HG03558 (cell line): ENCODE measurements around the gene DCAF6.

Experiments used
- ATAC-seq: cut with Tn5 transposase; IDR thresholded peaks from one replicate; pipeline ENCODE4 v1.9.1; 2021; ENCODE audit warnings: moderate number of reproducible peaks; ENCODE audit not compliant: unreplicated experiment; ENCODE audit errors: extremely low read depth

The DCAF6 gene

DNA sequence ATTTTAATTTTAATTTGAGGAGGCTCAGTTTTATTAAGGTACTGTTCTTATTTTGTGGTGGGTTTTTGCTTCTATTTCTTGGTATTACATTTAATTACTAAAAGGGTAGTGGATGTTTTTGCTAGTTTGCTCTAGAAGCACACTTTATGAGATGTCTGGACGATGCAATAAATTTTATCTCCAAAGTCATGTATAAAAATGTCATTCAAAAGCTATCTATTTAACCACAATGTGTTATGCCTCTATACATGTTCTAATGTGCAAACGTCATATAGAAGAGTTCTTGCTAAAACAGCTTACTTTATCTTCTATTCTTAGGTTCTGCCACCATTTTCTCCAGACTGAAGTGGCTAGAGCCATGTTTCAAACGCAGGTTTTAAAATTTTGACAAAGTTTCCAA, 13.3 kb downstream of the DCAF6 start:
- ATAC-seq, result no peak

DNA sequence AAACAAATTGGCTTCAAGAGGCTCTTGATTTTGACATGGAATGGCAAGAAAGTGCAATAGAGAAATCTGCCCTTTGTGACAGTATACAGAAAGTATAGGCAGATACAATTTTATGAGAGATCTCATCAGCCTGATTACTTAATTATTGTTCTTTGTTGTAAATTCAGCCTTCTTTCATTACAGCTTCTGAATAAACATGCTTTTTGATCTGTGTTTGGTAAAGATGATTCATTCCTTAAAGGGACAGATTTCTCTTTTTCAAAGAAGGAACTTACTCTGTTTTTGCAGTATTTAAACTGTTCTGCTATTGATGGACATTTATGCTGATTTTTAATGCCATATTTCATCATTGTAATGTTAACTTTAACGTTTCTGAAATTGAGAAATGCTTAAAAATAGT, 14.1 kb downstream of the DCAF6 start:
- ATAC-seq, result no peak

DNA sequence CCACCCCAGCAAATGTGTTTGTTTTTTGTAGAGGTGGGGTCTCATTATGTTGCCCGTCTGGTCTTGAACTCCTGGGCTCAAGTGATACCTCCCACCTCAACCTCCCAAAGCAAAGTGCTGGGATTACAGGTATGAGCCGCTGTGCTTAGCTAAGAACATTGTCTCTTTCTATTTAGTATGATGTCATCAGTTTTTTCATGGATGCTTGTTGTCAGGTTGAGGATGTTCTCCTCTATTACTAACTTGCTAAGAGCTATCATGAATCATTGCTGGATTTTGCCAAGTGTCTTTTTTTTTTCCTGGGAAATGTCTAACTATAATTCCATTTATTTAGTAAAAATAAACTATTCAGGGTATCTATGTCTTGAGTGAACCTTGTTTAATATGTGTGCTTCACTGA, 19.4 kb downstream of the DCAF6 start:
- ATAC-seq, result no peak

- no peak for ATAC-seq
Observed at GRCh38 chr1:167957710-167958109, 21.2 kb downstream of the DCAF6 start.

GRCh38 chr1:167964646-167965045, 28.2 kb downstream of the DCAF6 start:
- no peak for ATAC-seq

GRCh38 chr1:167966050-167966449, 29.6 kb downstream of the DCAF6 start:
- no peak for ATAC-seq

DNA sequence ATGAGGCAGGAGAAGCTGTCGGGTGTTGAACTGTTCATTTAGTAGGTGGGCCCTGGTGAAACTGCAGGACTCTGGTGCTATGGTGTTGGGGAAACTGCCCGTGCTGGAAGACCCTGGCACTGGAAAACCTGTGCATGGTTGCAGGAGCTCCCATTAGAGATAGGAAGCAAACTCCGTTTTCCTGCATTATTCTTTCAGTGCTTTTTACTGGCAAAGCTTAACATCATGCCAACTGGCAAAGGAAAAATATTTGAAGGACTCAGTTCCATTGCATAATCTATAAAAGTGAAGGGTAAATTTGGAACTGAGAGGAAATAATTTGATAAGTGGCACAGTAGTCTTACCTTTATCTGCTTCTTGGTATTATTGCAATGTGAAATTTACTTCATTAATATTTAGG, 32.1 kb downstream of the DCAF6 start:
- no peak for ATAC-seq

DNA sequence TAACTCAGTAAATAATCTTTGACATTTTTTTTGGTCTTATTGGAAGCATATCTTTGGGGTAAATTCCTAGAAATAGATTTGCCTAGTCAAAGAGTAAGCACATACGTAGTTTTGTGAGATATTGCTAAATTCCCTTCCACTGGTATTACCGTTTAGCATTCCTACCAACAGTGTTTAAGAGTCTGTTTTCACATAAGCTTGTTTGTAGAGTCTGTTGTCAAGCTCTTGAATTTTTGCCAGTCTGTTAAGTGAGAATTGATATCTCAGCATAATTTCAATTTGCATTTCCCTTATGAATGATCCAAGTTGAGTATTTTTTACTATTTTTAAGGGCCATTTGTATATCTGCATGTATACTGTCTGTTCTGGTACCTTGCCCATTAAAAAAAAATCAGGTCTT, 37.3 kb downstream of the DCAF6 start:
- ATAC-seq, result no peak

DNA sequence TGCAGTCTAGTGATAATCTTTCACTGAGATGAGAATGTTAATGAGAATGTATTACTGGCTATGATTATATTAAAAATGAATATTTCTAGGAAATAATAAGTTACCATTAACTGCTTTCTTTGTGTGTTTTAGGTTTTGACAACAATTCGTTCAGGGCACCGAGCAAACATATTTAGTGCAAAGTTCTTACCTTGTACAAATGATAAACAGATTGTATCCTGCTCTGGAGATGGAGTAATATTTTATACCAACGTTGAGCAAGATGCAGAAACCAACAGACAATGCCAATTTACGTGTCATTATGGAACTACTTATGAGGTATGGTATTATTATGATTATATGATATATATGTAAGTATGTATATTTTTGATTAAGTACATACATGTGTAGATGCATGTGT, 38.2 kb downstream of the DCAF6 start:
- no peak for ATAC-seq

DNA sequence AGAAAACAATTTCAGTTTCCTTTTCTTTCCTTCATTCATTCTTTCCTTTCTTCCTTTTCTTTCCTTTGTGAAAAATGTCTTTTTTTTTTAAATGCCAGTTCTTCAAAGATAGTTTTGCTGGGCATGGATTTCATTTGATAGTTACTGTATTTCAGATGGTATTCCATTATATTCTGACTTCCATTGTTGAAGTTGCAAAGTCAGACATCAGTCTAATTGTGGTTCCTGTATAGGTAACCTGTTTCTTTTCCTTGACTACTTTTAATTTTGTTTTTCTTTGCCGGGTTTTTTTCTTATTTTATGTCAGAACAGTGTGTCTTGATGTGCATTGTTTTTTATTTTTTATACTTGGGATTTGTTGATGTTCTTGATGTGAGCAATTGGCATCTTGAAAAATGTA, 40.8 kb downstream of the DCAF6 start:
- ATAC-seq, result no peak

- ATAC-seq, result no peak
Observed at GRCh38 chr1:167981933-167982332, 45.5 kb downstream of the DCAF6 start.

DNA sequence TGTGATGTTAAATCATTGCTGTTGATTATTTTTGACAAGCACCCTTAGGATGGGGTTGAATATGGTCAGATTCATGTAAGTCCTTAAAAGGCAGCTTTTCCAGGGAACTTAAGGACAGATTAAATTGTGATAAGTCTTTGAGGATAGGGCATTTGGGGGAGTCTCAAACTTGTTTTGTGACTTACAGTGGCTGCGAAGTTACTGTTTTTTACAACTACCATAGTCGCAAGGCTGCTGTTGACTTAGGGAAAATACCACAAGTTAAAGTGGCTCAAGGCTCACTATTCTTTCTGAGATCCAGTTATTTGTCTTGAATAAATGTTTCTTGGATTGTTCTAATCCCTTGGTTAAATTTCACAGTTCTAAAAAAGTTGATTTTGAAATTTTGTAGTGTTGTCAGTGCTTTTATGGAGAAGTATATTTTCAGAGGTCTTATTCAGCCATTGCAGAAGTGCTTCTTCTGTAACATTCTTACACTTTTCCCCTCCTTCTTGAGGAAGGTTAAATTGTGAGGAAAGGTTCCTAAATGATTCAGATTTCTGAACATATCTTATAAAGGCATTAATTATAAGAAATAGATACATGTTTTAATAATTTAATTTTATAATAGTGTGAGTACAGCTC, 47.4 kb downstream of the DCAF6 start:
- ATAC-seq, result no peak

GRCh38 chr1:167984886-167985489, 48.5 kb downstream of the DCAF6 start:
- no peak for ATAC-seq

DNA sequence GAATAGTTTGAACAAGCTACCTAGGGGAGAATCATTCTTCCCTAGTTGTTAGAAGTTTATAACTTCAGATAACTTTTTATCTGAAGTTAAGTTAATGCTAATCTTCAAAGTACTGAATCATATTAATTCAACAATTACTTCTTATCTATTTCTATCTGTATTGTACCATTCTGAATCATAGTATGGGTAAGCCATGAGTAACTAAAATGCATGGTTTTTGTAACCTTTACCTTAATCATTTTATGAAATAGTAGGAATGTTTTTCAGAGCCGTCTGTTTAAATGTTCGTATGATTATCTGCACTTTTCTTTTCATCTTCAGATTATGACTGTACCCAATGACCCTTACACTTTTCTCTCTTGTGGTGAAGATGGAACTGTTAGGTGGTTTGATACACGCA, 50.7 kb downstream of the DCAF6 start:
- no peak for ATAC-seq

- ATAC-seq, result no peak
Observed at GRCh38 chr1:167991546-167991945, 55.1 kb downstream of the DCAF6 start.

- no peak for ATAC-seq
Observed at GRCh38 chr1:167993720-167994119, 57.2 kb downstream of the DCAF6 start.

DNA sequence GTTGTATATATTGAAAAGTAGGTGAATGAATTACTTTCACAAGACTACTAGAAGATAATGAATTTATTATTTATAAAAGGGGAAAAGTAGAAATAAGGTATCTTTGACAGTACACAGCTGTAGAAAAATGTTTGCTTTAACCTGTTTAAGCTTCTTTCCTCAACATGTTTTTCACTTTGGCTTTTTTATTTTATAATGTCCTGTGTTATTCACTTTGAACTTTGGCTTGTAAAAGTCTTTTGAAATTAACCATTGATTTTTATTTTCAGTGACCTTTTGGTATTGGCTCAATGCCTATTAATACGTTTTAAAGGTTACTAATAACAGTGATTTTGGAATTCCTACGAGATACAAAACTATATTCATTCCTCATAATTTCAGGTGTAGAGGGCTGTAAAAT, 58.1 kb downstream of the DCAF6 start:
- ATAC-seq, result no peak

DNA sequence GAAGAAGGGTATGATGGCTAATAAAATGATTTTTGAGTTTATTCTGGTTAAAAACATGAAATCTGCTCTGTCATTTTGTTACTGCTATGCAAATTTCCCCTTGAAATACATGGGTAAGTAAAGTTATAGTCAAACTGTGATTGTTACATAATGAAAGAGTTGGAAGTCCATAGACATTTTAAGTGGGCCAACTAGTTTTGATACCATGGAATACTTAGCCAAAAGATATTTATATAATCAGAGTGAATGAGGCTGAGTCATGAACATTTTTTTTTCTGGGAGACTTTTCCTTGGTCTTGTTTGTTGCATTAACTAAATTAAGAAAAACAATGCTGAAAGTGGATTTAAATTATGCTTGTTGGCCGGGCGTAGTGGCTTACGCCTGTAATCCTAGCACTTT, 58.6 kb downstream of the DCAF6 start:
- ATAC-seq, result no peak

GRCh38 chr1:167996266-167996665, 59.8 kb downstream of the DCAF6 start:
- ATAC-seq, result no peak

DNA sequence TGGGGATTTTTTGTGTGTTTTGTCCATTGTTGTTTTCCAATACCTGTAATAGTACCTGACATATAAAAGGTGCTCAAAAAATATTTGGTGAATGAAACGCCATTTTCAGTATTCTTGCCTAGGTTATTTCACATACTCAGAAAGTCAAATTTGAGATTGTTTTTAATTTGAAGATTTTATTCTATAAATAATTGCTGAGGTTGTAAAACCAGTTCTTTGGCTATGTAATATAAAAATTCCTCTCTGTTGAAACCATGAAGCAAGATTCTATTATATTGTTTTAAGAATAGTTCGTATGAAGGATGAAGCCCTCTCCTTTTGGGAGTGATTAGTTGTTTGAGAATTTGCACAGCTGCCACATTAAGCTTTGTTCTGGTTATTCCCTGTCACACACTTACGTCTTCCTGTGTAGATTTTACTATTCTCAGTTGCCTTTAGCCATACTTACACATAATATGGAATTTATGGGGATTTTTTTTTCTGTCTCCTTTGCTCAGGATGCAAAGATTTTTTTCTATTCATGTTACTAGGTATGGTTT, 60.6 kb downstream of the DCAF6 start:
- no peak for ATAC-seq

DNA sequence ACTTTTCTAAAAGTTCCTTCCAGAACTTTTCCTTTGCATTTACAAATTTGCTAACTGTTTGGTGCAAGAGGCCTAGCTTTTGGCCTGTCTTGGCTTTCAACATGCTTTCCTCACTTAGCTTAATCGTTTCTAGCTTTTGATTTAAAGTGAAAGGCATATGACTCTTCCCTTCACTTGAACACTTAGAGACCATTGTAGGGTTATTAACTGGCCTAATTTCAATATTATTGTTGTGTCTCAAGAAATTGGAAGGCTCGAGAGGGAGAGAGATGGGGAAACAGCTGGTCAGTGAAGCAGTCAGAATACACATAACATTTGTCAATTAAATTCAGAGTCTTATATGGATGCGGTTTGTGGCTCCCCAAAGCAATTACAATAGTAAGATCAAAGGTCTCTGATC, 63.4 kb downstream of the DCAF6 start:
- ATAC-seq, result no peak

GRCh38 chr1:168000656-168001055, 64.2 kb downstream of the DCAF6 start:
- no peak for ATAC-seq
